IMR-90 (cell line): ENCODE data around the gene HMGN4. TPM values are rescaled to one million over a fixed set of nuclear protein-coding genes. Genes with fewer than 3 reads are reported as not detected.

Source experiments
- ATAC-seq: fragments of 200-7000 bp; cut with Tn5 transposase; 2 replicates; pipeline ENCODE4 v1.9.1; 2020; ENCODE audit warnings: low read depth, mild to moderate bottlenecking, moderate library complexity
- BruUV-seq: library from RNA; stranded (reverse); fragments of 400-500 nt; replicated peaks from 2 replicates; lab custom pipeline; 2021; lab: Mats Ljungman, UMichigan
- CTCF ChIA-PET: fragments of 300-600 bp; formaldehyde crosslinking; extraction: SDS; loops from one replicate; lab custom pipeline; 2021; ENCODE audit warnings: antibody characterized with exemption; lab: Yijun Ruan, JAX
- POLR2A ChIA-PET: fragments of 300-600 bp; sonication (Branson Sonifier 250); formaldehyde crosslinking; loops from one replicate; lab custom pipeline; 2022; ENCODE audit warnings: antibody characterized with exemption; ENCODE audit not compliant: unreplicated experiment; lab: Charles Lee
- DNase-seq: peaks from one replicate; pipeline ENCODE4 v3.0.0; 2013
- H2AFZ ChIP-seq: replicated peaks from 2 replicates; pipeline ENCODE3; 2013; ENCODE audit warnings: low read length, mild to moderate bottlenecking; ENCODE audit not compliant: poor library complexity
- H2AK5ac ChIP-seq: 2 replicates; pipeline ENCODE4 v1.6.1; 2013; ENCODE audit warnings: low read depth, low read length, inconsistent platforms
- H2AK9ac ChIP-seq: replicated peaks from 2 replicates; pipeline ENCODE3; 2013; ENCODE audit warnings: mild to moderate bottlenecking, low read depth, low read length, moderate library complexity; ENCODE audit not compliant: poor library complexity
- H2BK120ac ChIP-seq: 2 replicates; pipeline ENCODE4 v1.6.1; 2013; ENCODE audit warnings: low read depth, low read length, inconsistent platforms
- H2BK15ac ChIP-seq: 3 replicates; pipeline ENCODE4 v1.6.1; 2013; ENCODE audit warnings: low read depth, low read length, inconsistent platforms
- H2BK20ac ChIP-seq: 2 replicates; pipeline ENCODE4 v1.6.1; 2013; ENCODE audit warnings: low read depth, mild to moderate bottlenecking, inconsistent platforms, low read length, moderate library complexity
- H2BK5ac ChIP-seq: 2 replicates; pipeline ENCODE4 v1.6.1; 2013; ENCODE audit warnings: mild to moderate bottlenecking, low read depth, low read length, inconsistent platforms; ENCODE audit not compliant: poor library complexity, severe bottlenecking
- H3K14ac ChIP-seq: replicated peaks from 2 replicates; pipeline ENCODE4 v1.6.1; 2013; ENCODE audit warnings: low read depth, low read length, inconsistent platforms
- H3K18ac ChIP-seq: 2 replicates; pipeline ENCODE4 v1.6.1; 2013; ENCODE audit warnings: low read depth, low read length, control low read depth
- H3K23ac ChIP-seq: 2 replicates; pipeline ENCODE4 v1.6.1; 2013; ENCODE audit warnings: low read depth, low read length, inconsistent platforms
- H3K27ac ChIP-seq: 2 replicates; pipeline ENCODE4 v1.5.1; 2013; ENCODE audit warnings: mild to moderate bottlenecking, control low read depth, low read length; ENCODE audit not compliant: insufficient read depth
- H3K27me3 ChIP-seq: 2 replicates; pipeline ENCODE4 v1.6.1; 2013; ENCODE audit warnings: low read length; ENCODE audit not compliant: control insufficient read depth, insufficient read depth
- H3K36me3 ChIP-seq: 2 replicates; pipeline ENCODE4 v1.6.1; 2013; ENCODE audit warnings: low read length, mixed read lengths; ENCODE audit not compliant: control insufficient read depth, insufficient read depth
- H3K4ac ChIP-seq: 2 replicates; pipeline ENCODE4 v1.6.1; 2013; ENCODE audit warnings: low read depth, low read length, inconsistent platforms
- H3K4me1 ChIP-seq: 2 replicates; pipeline ENCODE4 v1.6.1; 2013; ENCODE audit warnings: low read length, mixed read lengths; ENCODE audit not compliant: control insufficient read depth, insufficient read depth
- H3K4me2 ChIP-seq: 2 replicates; pipeline ENCODE4 v1.6.1; 2013; ENCODE audit warnings: low read depth, mild to moderate bottlenecking, control low read depth, low read length, moderate library complexity
- H3K4me3 ChIP-seq: 2 replicates; pipeline ENCODE4 v1.5.1; 2013; ENCODE audit warnings: low read depth, mild to moderate bottlenecking, control low read depth, low read length, moderate library complexity; ENCODE audit not compliant: insufficient read depth
- H3K56ac ChIP-seq: 2 replicates; pipeline ENCODE4 v1.6.1; 2013; ENCODE audit warnings: low read length, inconsistent platforms; ENCODE audit not compliant: insufficient read depth; ENCODE audit errors: extremely low read depth
- H3K79me1 ChIP-seq, 2 experiments: 2 replicates each; pipeline ENCODE4 v1.6.1; 2013; ENCODE audit warnings: low read length in 2 of 2, inconsistent platforms in 1 of 2, low read depth in 1 of 2
- H3K9ac ChIP-seq: 2 replicates; pipeline ENCODE4 v1.6.1; 2013; ENCODE audit warnings: low read depth, low read length, control low read depth
- H3K9me1 ChIP-seq: 2 replicates; pipeline ENCODE4 v1.6.1; 2013; ENCODE audit warnings: low read length, inconsistent platforms; ENCODE audit not compliant: insufficient read depth
- H3K9me3 ChIP-seq: 2 replicates; pipeline ENCODE4 v1.6.1; 2013; ENCODE audit warnings: low read length; ENCODE audit not compliant: control insufficient read depth, insufficient read depth
- H4K20me1 ChIP-seq: 2 replicates; pipeline ENCODE4 v1.6.1; 2013; ENCODE audit warnings: low read length, inconsistent platforms; ENCODE audit not compliant: insufficient read depth
- H4K5ac ChIP-seq: 2 replicates; pipeline ENCODE4 v1.6.1; 2013; ENCODE audit warnings: mild to moderate bottlenecking, low read depth, low read length, control low read depth
- H4K8ac ChIP-seq, 2 experiments: 2 replicates each; pipeline ENCODE4 v1.6.1; 2013; ENCODE audit warnings: low read depth in 2 of 2, low read length in 2 of 2, control low read depth in 1 of 2, inconsistent platforms in 1 of 2
- H4K91ac ChIP-seq: 2 replicates; pipeline ENCODE4 v1.6.1; 2013; ENCODE audit warnings: low read depth, low read length, inconsistent platforms; ENCODE audit not compliant: insufficient read depth
- BHLHE40 ChIP-seq: fragments of 150-350 bp; IDR thresholded peaks from 2 replicates; pipeline ENCODE4 v1.6.1; 2016; ENCODE audit warnings: mild to moderate bottlenecking, low read depth, low read length
- FOS ChIP-seq: fragments of 150-350 bp; IDR thresholded peaks from 2 replicates; pipeline ENCODE4 v1.6.1; 2016; ENCODE audit warnings: low read depth, low read length
- MAZ ChIP-seq: IDR thresholded peaks from 2 replicates; pipeline ENCODE4 v1.6.1; 2012; ENCODE audit warnings: low read depth, mild to moderate bottlenecking, low read length, improper control_type of control experiment, moderate library complexity, borderline replicate concordance
- POLR2A ChIP-seq: IDR thresholded peaks from 2 replicates; pipeline ENCODE4 v1.6.1; 2012; ENCODE audit warnings: mild to moderate bottlenecking, low read depth, low read length
- RFX5 ChIP-seq: IDR thresholded peaks from 2 replicates; pipeline ENCODE4 v1.8.0; 2012; ENCODE audit warnings: low read depth, mild to moderate bottlenecking, low read length, moderate library complexity
- WGBS, 2 experiments: methylation state at CpG; one replicate each; pipeline versions ENCODE4 v1.1.5 to v1.1.7; 2013; ENCODE audit warnings: missing lambda C conversion rate in 2 of 2; ENCODE audit not compliant: insufficient read length in 1 of 2; ENCODE audit errors: extremely low coverage in 2 of 2; 5-methylcytosine and 5-hydroxymethylcytosine counted together
- dilution Hi-C: fragments of 300-500 bp; cut with HindIII; formaldehyde crosslinking; loops from one replicate; pipeline ENCODE4 v1.14.3; 2018; ENCODE audit warnings: low sequenced_read_pairs; ENCODE audit not compliant: unreplicated experiment
- in situ Hi-C: fragments of 300-500 bp; cut with MboI; formaldehyde crosslinking; loops from 3 replicates; pipeline ENCODE4 v1.14.3; 2019; ENCODE audit warnings: low sequenced_read_pairs, inconsistent platforms, mixed read lengths
- intact Hi-C: fragments of 100-400 bp; cut with micrococcal nuclease; formaldehyde crosslinking; loops from 2 replicates; pipeline ENCODE4 v1.10.0; 2022
- polyA plus RNA-seq, 3 experiments: library from polyadenylated mRNA; depleted of rRNA; stranded (reverse); fragments of >200 nt; gene quantifications; 2 replicates each; pipeline ENCODE4 v1.2.3, GENCODE V29; 2012; ENCODE audit warnings: low replicate concordance in 1 of 3
- total RNA-seq: library from RNA; depleted of rRNA; stranded (reverse); fragments of >200 nt; gene quantifications from 2 replicates; pipeline ENCODE4 v1.2.3, GENCODE V29; 2012
- TF ChIP-seq, protein P1 (sequence below): conservative IDR thresholded peaks from 2 replicates; pipeline ENCODE4 v1.5.1; 2012; ENCODE audit warnings: mild to moderate bottlenecking, low read depth, low read length, improper control_type of control experiment

The HMGN4 gene
- total and polyA plus RNA-seq, 2 of the 4 experiments (the other 2 are of a cell fraction), result 46.4 to 50.2 TPM

DNA sequence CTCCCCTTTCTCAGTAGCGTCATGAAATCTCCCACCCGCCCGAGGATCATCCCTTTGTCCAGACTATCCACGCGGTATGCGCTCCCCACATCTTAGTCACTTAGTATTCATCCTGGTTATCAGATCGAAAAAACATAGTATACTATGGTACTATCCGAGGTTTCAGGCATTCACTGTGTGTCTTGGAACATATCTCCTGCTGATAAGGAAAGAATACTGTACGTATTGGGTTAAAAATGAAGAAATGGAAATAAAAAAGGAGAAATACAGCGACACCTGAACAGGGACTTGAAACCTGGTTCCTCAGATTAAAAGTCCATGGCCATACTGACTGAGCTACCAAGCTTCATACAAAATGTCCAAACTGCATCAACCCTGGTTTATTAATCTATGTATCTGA is 14.0 kb downstream of the HMGN4 start:
- no peak overlapping the region for H4K5ac ChIP-seq
- ChIA-PET POLR2A (interaction anchor here (0.6 to 0.7 kb wide), 3 partner anchors 20 to 267 kb away, joined by 3 read pairs; a partner anchor contains a TSS), CTCF (interaction anchor here (1.1 kb wide), 1 partner anchor 211 kb away, joined by 3 read pairs; no protein-coding TSS in a partner anchor)
- H3K27me3 ChIP-seq, result no peaks in the 10 kb centered on the region
- no peaks in the 10 kb centered on the region for H3K4me1 ChIP-seq
- dilution Hi-C loops (no loop called here), intact Hi-C loops (loop anchor here (10.0 kb wide), 1 partner anchor 227 kb away; no protein-coding TSS in a partner anchor), in situ Hi-C loops (no loop called here)
- no peak overlapping the region for H2BK5ac ChIP-seq
- no peak overlapping the region for H3K4me2 ChIP-seq
- no peak overlapping the region for H2BK20ac ChIP-seq
- H2BK15ac ChIP-seq, result no peak overlapping the region
- H3K23ac ChIP-seq, result no peak overlapping the region
- H2AFZ ChIP-seq, result no peak overlapping the region
- no peak overlapping the region for H3K56ac ChIP-seq
- H3K9me1 ChIP-seq, result no peaks in the 10 kb centered on the region
- no peak overlapping the region for H4K91ac ChIP-seq
- H3K9me3 ChIP-seq, result no peaks in the 10 kb centered on the region
- no TSS peak for BruUV-seq
- H2AK5ac ChIP-seq, result no peak overlapping the region
- H3K18ac ChIP-seq, result no peak overlapping the region
- DNase-seq, result no peak
- H4K8ac ChIP-seq, result no peak overlapping the region
- no peak for ATAC-seq
- no peak overlapping the region for H3K14ac ChIP-seq
- TF ChIP-seq RFX5, result no peak
- TF ChIP-seq BHLHE40, result no peak
- TF ChIP-seq FOS, result no peak
- TF ChIP-seq MAZ, result no peak
- TF ChIP-seq POLR2A, result no peak
- TF ChIP-seq, protein P1, sequence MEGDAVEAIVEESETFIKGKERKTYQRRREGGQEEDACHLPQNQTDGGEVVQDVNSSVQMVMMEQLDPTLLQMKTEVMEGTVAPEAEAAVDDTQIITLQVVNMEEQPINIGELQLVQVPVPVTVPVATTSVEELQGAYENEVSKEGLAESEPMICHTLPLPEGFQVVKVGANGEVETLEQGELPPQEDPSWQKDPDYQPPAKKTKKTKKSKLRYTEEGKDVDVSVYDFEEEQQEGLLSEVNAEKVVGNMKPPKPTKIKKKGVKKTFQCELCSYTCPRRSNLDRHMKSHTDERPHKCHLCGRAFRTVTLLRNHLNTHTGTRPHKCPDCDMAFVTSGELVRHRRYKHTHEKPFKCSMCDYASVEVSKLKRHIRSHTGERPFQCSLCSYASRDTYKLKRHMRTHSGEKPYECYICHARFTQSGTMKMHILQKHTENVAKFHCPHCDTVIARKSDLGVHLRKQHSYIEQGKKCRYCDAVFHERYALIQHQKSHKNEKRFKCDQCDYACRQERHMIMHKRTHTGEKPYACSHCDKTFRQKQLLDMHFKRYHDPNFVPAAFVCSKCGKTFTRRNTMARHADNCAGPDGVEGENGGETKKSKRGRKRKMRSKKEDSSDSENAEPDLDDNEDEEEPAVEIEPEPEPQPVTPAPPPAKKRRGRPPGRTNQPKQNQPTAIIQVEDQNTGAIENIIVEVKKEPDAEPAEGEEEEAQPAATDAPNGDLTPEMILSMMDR, result no peak
- H3K4me3 ChIP-seq, result no peak overlapping the region
- no peak overlapping the region for H2AK9ac ChIP-seq
- H3K79me1 ChIP-seq, result no peaks in the 10 kb centered on the region
- H4K20me1 ChIP-seq, result peaks cover 9% of the 10 kb centered on the region
- no CpG with 5 or more reads among the region's 10 CpGs for WGBS, 2 experiments
- H3K36me3 ChIP-seq, result peaks cover 2% of the 10 kb centered on the region; the same call in 1 of the 2 replicates
- H2BK120ac ChIP-seq, result no peak overlapping the region
- no peak overlapping the region for H3K27ac ChIP-seq
- H3K9ac ChIP-seq, result no peak overlapping the region
- H3K4ac ChIP-seq, result no peak overlapping the region
